ENCODE measurements around the gene SYP. TPM values are rescaled to one million over a fixed set of nuclear protein-coding genes. Genes with fewer than 3 reads are reported as not detected.
"Not testable (repeated sequence)": the region's sequence is repeated elsewhere in the genome, so short reads cannot be mapped to it uniquely, and the experiment has no call there.

Gene SYP
- total RNA-seq, 1 donor from 2014 or later = 3.5 TPM

- H3K9me3 ChIP-seq = no peaks in the 10 kb centered on the region
- H3K36me3 ChIP-seq = no peaks in the 10 kb centered on the region
- no peaks in the 10 kb centered on the region for H3K4me1 ChIP-seq
- H3K27me3 ChIP-seq = no peaks in the 10 kb centered on the region
- intact Hi-C loops (cut with DNase I) = no loop called here
- no peak overlapping the region for H3K4me3 ChIP-seq
- no peak for ATAC-seq
- no peak overlapping the region for H3K27ac ChIP-seq
- TF ChIP-seq, protein P1, sequence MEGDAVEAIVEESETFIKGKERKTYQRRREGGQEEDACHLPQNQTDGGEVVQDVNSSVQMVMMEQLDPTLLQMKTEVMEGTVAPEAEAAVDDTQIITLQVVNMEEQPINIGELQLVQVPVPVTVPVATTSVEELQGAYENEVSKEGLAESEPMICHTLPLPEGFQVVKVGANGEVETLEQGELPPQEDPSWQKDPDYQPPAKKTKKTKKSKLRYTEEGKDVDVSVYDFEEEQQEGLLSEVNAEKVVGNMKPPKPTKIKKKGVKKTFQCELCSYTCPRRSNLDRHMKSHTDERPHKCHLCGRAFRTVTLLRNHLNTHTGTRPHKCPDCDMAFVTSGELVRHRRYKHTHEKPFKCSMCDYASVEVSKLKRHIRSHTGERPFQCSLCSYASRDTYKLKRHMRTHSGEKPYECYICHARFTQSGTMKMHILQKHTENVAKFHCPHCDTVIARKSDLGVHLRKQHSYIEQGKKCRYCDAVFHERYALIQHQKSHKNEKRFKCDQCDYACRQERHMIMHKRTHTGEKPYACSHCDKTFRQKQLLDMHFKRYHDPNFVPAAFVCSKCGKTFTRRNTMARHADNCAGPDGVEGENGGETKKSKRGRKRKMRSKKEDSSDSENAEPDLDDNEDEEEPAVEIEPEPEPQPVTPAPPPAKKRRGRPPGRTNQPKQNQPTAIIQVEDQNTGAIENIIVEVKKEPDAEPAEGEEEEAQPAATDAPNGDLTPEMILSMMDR (IDR thresholded peaks at IDR 0.05) = no peak
- no peak for DNase-seq
These were observed 42.8 kb downstream of the SYP start for GRCh38 chrX:49157194-49157593.

GRCh38 chrX:49155900-49156837 is 43.8 kb downstream of the SYP start:
- Histone ChIP-seq H3K36me3 (no peaks in the 10 kb centered on the region), H3K9me3 (no peaks in the 10 kb centered on the region), H3K4me3 (peak overlapping the region; percentile 56), H3K4me1 (no peaks in the 10 kb centered on the region), H3K27ac (peak overlapping the region; percentile 92), H3K27me3 (no peaks in the 10 kb centered on the region)
- peak; percentile 94 for DNase-seq
- TF ChIP-seq, protein P1 (IDR thresholded peaks at IDR 0.05) = peak; percentile 66
- ATAC-seq = peak; percentile 97
- intact Hi-C loops (cut with DNase I) = no loop called here

- peak overlapping the region; percentile 56 for H3K4me3 ChIP-seq
- intact Hi-C loops (cut with DNase I) = no loop called here
- ATAC-seq = peak; percentile 63
- H3K4me1 ChIP-seq = no peaks in the 10 kb centered on the region
- H3K9me3 ChIP-seq = no peaks in the 10 kb centered on the region
- DNase-seq = no peak
- peak overlapping the region; percentile 92 for H3K27ac ChIP-seq
- no peaks in the 10 kb centered on the region for H3K36me3 ChIP-seq
- TF ChIP-seq, protein P1 (IDR thresholded peaks at IDR 0.05) = no peak
- no peaks in the 10 kb centered on the region for H3K27me3 ChIP-seq
These were observed 44.6 kb downstream of the SYP start for GRCh38 chrX:49155243-49155899.

GRCh38 chrX:49153467-49153866 is 46.5 kb downstream of the SYP start:
- ATAC-seq = no peak
- Histone ChIP-seq H3K4me1 (no peaks in the 10 kb centered on the region), H3K4me3 (no peak overlapping the region), H3K36me3 (no peaks in the 10 kb centered on the region), H3K9me3 (no peaks in the 10 kb centered on the region), H3K27me3 (no peaks in the 10 kb centered on the region), H3K27ac (no peak overlapping the region)
- DNase-seq = no peak
- TF ChIP-seq, protein P1 (IDR thresholded peaks at IDR 0.05) = no peak
- intact Hi-C loops (cut with DNase I) = no loop called here

- intact Hi-C loops (cut with DNase I); H3K27ac ChIP-seq; ATAC-seq; DNase-seq; H3K27me3 ChIP-seq; H3K4me3 ChIP-seq; H3K9me3 ChIP-seq; H3K36me3 ChIP-seq; H3K4me1 ChIP-seq: not testable (repeated sequence)
These were observed 50.7 kb downstream of the SYP start for GRCh38 chrX:49149291-49149690.

DNA sequence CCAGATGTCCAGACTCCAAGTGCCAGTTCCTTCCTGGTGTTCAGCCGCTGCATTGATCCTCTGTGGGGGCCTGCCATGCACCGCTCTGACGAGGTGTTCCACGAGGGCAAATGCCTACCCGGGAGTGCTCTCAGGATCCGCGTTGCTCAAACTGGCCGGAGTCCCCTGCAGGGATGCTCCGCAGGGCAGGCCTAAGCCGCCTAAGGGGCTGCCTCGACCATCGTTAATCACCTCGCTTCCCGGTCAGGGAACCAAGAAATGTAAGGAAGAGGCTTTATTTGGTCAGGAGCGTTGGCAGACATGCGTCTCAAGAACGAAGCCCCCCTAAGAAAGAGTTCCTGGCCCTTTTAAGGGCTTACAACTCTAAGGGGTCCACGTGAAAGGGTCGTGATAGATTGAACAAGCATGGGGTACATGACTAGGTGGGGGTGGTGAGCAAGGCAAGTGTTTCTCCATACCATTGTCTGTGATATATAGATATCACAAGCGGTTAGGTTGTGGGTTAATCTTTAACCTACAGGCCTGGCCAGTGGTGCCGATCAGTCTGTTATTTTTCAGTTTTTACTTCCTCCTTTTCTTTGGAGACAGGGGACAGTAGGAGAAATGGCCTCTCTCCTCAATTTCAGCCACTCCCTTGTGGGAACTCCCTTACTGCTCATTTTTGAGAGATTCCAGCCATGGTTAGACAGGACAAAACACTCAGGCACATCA is 51.4 kb downstream of the SYP start:
- H3K9me3 ChIP-seq; H3K36me3 ChIP-seq; H3K27ac ChIP-seq; DNase-seq; H3K27me3 ChIP-seq; intact Hi-C loops (cut with DNase I); H3K4me1 ChIP-seq; H3K4me3 ChIP-seq; ATAC-seq: not testable (repeated sequence)

All from upper lobe of right lung (tissue), 1 donor.